Sigmoid colon (tissue), 4 donors: ENCODE measurements around the gene MYO18A.

Experiments used
- POLR2A ChIP-seq, 2 donors: fragments of 450-650 bp; IDR thresholded peaks; one replicate each; pipeline ENCODE4 v1.6.1; 2016; ENCODE audit warnings: antibody characterized with exemption in 2 of 2, mild to moderate bottlenecking in 2 of 2, moderate library complexity in 2 of 2
- POLR2AphosphoS5 ChIP-seq, 4 donors: sonication (generic); formaldehyde crosslinking; IDR thresholded peaks; one replicate each; pipeline ENCODE4 v1.6.1; 2017; ENCODE audit warnings: antibody characterized with exemption in 4 of 4

- TF ChIP-seq POLR2A (IDR thresholded peaks at IDR 0.05) (no peak), POLR2AphosphoS5 (IDR thresholded peaks at IDR 0.05) (no peak)
Measured at GRCh38 chr17:29066047-29066446, 114.2 kb downstream of the MYO18A start.
